Head of caudate nucleus (tissue), 42 donors: Measurements from ENCODE around the gene C2CD4D.

Experiments
- DNase-seq, 42 donors: peaks; one replicate each; pipeline versions ENCODE4 v3.0.0 to v3.0.0-alpha.2; 2020 to 2021; ENCODE audit warnings: mixed read lengths in 7 of 42
- intact Hi-C: fragments of 100-400 bp; cut with DNase I; formaldehyde crosslinking; loops from one replicate; pipeline ENCODE4 v1.15.0; 2022

The C2CD4D gene

DNA sequence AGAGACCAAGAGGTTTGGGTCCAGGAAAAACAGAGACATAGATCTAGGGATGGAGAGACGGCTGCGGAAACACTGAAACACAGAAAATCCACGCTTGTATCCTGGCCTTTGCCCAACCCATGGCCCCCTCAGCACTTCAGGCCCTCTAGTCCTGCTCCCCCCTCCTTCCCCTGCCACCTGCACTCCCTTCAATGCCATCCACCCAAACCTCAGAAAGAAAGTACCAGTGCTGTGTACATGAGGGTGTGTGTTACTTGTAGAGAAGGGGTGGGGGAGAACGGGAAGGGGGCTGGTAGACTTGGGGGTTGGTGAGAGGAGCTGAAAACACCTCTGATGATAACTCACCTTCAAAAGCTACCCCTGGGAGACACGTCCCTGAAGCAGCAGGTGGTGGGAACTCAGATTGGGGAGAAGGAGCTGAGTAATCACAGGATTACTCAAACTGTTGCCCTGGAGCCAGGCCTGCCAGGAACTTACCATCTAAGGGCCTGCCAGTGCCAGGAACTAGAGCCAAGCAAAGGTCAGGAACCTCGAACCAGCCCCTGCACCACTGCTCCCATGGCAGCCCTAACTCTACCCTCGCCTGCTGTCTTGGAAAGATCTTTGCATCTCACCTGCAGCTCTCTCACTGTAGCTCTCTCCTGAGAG lies 19.5 kb downstream of the C2CD4D start:
- DNase-seq = peak in 1 of 42 donors; percentile 58
- intact Hi-C loops = no loop called here

DNA sequence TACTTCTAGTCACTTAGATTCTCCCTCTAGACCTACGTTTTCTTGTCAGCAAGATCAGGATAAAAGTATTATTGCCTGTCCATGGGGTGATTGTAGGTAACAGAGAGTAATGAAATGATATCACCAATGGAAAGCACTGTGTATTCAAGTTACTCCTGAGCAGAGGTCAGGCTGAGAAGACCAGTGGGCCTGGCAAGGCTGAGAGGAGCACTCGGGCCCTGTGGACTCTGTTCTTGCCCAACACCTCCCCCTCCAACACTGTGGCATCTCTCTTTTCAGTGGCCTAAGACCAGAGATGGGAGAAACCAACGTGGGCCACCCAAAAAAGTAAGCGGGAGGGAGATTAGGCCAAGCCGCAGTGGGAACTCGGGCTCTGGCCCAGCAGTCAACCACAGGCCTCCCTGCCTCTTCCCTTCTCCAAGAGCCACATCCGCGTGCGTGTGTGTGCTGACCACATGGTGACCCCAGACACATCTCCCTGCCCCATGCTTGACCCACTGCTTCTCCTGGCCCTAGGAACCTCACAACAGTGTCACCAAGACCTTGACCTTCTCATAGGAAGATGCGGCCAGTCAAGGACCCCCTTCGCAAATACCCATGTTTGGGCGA lies 20.3 kb downstream of the C2CD4D start:
- intact Hi-C loops = no loop called here
- DNase-seq = no peak

DNA sequence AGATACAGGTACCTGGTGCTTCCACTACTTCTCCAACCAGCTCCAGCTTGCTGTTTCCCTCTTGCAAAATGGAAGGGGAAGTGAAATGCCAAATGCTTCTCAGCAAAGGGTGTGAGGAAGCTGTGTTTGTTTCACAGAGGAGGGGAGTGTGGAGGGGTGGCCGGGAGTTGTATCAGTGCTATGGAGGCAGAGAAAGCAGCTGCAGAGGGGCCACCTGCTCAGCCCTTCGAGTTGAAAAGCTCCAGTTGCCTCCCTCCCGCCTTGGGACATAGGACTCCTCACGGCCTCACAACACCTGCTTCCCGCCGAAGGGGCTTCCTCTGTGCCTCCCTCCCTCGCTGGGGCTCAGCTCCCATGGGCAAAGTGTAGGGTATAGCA lies 22.3 kb downstream of the C2CD4D start:
- intact Hi-C loops = no loop called here
- DNase-seq = no peak

DNA sequence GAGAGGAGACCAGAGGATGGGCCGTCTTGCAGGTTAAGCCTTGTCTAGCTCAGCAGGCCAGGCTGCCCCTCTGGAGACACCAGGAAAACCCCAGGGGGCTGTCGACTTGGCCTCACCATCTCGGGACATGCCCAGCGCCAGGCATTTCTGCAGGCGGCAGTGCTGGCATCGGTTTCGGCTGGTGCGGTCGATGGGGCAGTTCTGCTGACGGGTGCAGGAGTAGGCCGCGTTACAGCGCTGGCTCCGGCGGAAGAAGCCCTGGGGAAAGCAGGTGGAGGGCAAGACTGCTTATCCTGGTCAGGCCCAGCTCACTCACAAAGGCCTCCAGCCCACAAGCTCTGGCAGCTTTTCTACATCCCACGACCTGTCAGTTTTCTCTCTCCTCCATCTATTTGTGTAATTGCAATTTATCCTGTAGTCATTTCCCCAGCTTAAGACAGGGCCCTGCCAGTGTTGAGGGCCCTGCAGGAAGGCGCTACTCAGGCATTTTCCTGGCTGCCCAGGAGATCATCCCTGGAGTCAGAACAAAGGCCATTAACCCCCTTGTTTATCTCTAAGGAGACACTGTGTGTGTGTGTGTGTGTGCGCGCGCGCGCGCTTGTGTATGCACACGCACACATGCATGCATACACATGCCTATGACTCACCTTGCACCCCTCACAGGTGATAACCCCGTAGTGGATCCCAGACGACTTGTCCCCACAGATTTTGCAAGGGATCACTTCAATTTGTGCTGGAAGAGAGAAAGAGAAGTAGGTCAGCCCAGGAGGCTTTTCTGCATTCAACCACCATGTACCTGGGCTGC lies 22.9 kb downstream of the C2CD4D start:
- intact Hi-C loops = no loop called here
- DNase-seq = no peak

DNA sequence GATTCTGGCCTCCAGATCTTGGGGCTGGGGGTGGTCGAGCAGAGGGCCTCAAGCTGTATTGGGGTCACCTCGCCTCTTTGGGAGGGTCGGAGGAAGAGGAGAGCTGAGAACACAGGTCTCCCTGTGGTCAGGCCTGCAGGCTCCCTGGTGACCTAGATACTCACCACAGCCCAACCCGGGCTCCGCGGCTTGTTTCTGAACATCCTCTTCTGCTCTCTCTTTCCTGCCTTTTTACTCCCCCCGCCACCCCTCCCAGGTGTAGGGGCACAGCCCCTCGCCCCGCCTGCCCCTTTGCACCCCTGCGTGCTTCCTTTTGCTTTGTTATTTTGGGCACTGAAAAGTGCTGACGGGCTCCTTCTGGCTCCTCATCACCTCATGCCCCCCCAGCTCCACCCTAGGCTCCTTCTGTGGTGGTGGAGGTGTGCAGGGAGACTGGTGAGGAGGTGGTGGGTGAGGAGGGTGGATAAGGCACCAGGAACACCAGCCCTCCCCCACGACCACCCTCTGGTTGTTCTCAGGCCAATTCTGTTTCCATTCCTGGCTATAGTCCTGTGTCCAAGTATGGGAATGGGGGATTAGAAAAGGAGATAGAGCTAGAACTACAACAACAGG lies 23.8 kb downstream of the C2CD4D start:
- intact Hi-C loops = no loop called here

DNA sequence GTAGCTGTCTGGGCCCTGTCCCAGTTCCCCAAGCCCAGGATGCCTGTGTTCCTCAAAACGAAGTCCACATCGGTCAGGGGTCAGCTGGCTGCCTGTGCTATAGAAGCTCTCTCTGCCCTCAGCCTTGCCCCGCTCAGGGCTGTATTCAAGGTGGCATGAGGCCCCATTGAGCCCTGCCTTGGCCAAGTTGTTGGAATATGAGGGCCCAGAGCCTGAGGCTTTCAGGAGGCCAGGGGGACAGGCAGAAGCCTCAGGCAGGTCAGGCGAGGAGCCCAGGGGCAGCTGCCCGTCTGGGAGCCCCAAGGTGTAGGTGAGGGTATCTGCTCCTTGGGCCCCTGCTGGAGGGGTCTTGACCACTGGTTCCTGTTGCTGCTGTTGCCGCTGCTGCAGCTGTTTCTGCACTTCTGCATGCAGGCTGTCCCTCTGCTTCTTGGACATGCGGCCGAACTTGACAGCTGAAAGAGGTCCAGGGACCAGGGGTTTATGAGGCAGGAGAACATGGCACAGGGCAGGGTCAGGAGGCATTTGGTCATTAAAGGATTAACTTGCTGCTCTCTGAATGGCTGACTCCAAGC lies 24.6 kb downstream of the C2CD4D start:
- intact Hi-C loops = no loop called here
- DNase-seq = no peak

More for the DNA sequence above, 23.8 kb downstream of the C2CD4D start:
- DNase-seq = no peak

DNA sequence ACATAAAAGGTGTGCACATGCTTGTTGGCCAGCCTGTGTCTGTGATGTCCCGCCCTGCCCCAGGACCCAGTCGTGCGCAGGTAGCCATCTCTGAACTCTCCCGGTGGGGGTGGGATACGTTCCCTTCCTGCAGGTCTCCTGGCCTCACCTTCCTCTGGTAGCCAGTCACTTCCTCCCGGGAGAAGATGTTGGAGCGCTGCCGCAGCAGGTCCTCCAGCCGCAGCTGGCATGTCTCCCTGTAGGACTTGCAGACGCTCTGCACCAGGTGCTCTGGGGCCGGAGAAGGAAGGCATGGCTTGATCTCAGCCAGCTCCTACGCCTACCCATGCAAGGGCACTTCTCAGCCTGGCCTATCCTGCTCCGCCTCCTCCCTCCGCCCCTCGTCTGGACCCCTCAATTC lies 25.2 kb downstream of the C2CD4D start:
- intact Hi-C loops = no loop called here
- DNase-seq = no peak

DNA sequence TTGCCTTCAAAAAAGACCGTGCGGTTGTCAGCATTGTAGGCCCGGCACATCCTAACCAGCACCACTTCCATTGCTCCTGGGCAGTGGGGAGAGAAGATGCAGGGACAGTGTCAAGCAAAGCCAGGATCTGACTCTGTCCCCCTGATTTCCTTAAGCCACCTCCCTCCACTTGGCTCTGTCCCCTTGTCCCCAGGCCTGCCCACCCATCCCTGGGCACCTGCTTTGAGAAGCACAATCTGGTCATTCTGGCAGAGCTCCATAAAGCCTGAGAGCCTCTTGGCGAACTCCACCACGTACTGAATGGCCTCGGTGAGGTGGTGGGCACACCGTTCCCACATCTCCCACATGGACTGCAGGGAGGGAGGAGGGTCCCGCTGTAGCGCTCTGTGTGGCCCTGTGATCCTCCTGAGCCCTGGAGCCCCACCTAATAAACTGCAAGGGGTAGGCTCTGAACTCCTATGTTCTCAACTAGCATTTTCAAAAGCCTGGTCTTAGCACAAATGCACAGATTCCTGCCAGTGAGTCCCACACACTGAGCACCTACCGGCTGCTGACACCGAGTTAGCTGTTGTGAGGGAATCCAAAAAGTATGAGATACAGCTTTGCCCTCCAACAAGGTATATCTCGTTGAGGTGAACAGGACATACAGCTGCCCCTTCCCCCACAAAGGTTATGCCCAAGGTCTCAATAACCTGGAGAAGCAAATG lies 26.2 kb downstream of the C2CD4D start:
- intact Hi-C loops = no loop called here
- no peak for DNase-seq

DNA sequence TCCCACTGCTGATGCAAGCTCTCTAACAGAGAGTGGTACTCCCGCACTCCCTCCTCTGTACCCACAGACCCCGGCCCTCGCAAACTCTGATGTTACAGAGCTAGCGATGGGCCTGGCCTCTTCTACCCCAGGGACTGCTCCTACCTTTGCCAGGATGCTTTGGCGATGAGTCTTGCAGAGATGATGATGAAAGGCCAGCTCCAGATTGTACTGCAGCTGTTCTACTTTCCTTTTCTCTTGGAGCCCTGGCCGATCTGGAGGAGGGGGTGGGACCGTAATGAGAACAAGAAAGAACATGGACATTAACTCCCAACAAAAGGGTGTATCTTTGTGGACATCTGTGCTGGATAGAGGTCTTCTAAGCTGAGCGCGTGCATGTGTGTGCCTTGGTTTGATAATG lies 28.4 kb downstream of the C2CD4D start:
- intact Hi-C loops = no loop called here
- no peak for DNase-seq

DNA sequence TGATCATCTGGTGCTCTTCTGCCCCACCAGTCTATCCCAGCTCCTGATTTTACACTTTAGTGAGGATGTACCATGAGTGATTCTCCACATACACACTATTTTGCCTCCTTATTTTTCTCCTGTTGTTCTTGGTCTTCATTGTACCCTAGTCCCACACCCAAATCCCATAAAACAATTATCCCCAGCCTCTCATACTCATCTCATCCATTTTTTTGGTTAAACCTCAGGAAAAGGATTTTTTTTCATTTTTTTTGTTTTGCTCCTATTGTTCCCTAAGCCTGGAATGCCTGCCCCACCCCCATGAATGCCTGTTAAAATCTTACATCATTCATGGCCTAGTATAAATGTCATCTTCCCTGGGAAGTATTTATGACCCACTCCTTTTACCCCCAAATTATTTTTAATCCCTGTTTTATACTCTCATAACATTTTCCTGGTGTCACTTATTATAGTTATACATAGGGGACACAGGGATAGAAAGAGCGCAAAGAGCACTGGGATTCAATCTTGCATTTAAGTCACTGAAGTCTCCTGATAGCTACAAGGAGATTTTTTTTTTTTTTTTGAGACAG lies 29.5 kb downstream of the C2CD4D start:
- peak in 1 of 42 donors; percentile 2 for DNase-seq
- intact Hi-C loops = no loop called here

DNA sequence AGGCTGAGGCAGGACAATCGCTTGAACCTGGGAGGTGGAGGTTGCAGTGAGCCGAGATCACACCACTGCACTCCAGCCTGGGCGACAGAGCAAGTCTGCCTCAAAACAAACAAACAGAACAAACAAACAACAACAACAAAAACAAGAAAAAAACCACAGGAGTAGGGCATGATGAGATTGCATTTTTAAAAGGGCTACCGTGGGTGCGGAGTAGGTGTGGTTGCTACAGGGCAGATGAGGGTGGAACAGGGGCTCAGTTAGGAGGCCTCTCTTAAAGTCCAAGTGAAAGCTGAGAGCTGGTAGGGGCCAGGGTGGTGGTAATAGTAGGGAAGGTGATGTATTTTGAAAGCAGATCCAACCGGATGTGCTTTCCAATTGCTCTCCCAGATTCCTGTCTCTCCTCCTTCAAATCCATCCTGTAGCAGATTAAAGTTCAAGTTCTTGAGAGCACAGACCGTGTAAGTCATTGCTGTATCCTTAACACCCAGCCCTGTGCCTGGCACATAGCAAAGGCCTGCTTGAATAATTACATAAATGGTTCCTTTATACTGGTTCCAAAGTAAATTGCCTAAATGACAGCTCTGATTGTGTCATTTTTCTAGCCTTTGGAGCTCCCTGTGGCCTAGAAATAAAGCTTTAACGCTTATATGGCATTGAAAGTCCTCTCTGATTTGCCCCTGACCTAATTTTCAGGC lies 30.2 kb downstream of the C2CD4D start:
- peak in 2 of 42 donors; percentile 19 to 26 for DNase-seq
- intact Hi-C loops = no loop called here

DNA sequence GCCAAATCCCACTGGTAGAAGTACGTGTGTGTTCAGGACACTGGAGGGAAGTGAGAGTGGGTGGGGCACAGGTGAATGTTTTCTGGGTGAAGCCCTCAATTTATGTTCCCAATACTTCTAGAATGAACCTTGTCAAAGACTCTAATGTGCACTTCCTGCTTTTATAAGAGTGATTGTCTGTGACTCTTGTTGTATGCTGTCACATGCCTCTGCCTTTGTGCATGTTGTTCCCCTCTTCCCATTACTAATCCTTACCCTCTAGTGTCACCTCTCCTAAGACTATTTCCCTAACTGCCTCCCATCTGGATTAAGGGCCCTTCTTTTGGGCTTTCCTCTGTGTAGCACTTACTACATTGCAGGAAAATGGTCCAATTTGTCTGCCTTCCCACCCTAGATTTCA lies 31.9 kb downstream of the C2CD4D start:
- no peak for DNase-seq
- intact Hi-C loops = no loop called here

DNA sequence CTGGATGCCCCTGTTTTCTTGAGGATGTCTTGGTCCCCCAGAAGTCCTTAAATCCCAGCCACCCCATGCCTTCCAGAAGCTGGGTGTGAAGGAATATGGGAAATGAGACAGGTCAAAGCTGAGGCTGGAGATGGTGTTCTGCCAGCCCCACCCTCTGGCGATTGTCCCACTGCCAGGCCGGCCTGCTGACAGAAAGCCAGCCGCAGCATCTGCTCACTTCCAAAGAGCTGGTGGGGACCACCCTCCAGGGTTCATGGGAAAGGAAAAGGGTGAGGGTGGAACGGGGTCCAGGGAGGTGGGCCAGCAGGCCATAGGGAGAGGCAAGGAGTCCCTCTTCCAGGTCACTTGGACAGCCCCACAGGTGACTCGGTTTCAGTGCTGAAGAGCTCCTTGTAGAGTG lies 32.5 kb downstream of the C2CD4D start:
- intact Hi-C loops = no loop called here

DNA sequence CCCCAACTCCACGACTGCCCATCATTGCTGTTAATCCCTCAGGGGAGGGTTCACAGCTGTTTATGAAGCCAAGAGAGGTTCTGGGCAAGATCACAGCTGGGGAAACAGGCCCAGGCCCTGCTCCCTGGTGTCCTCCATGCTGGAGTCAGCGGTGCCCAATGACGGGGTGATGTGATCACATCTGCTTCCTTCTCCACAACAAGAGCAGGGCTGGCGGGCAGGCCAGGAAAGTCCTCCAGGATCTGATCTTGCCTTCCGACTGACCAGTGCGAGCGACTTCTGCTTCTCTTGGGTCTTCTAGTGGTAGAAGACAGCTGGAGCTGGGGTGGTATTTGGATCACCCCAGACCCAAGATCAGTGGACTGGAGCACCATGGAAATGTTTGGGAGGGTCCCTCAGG lies 33.5 kb downstream of the C2CD4D start:
- intact Hi-C loops = no loop called here
- DNase-seq = peak in 1 of 42 donors; percentile 13

More for the DNA sequence above, 32.5 kb downstream of the C2CD4D start:
- DNase-seq = peak in 3 of 42 donors; percentile 18 to 43 (median 22)

DNA sequence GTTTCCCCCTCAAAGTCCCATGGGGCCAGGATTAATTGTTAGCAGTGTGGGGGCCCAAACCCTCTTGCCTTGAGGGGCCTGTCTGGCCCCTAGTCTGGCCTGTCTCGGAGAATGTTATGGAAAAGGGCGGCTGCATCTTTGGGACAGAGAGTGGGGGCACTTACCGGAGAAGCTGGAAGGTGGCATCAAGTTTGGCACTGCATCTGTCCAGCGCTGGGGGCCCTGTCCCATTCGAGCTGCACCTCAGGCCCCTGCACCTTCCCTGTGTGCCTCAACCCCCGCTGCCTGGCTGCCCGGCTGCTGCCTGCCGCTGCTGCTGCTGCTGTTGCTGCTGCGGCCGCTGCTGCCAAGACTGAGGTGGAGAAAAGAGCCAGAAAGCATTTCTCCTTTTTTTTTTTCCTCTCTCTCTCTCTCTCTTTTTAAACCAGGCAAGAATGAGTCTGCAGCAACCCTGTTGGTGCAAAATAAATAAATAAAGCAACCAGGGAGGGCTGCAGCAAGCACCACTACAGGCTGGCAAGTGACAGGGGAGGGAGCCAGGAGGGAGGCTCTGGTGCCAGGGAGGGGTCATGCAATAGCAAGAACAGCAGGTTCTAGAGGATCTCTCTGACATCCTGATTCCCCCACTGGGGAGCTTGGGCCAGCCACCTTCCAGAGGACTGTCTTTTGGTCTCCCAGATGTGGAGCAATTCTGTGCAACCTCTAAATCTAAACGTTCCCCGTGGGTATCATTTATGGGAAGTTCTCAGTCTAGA lies 34.4 kb downstream of the C2CD4D start, which contains the start of gene LINGO4:
Gene LINGO4 (minus strand): TSS at position 354 of the 755 bp plus-strand sequence. CDS start 2,715 bp downstream, outside the sequence.
- intact Hi-C loops = no loop called here
- peak in 1 of 42 donors; percentile 30 for DNase-seq

DNA sequence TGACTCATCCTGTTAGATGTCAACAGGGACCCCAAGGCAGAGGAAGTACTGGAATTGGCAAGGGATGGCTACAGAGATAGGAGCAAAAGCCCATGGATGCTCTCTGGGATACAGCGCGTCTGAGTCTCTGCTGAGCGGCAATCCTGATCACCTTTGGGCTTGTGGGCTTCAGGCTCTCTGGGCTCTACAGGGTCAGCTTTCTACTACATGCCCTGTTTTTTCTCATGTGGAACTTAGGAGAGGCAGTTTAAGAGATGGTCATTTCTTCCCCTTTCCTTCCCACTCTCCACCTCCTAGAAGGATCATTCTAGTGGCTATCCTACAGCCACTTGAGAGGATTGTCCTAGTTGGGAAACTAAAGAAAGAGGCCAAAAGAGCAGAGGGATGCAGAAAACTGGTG lies 35.7 kb downstream of the C2CD4D start:
- DNase-seq = no peak
- intact Hi-C loops = no loop called here

DNA sequence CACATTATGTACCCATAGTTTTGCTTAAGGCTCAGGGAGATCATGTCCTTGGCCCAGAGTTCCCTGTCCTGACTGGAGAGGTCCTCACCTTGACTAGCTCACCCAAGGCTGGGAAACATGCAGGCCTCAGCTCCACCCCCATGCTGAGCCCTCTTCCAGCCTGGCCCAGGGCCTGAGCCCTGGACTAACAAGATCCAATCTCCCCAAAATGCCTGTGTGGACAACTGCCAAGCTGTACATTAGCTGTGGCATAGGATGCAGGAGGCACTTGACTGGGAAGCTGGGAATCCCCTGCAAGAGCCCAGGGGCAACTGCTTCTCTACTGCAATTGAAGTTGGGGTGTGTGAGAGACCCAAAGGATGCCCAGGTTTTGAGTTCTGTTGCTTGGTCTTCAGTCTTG lies 36.5 kb downstream of the C2CD4D start:
- intact Hi-C loops = no loop called here
- no peak for DNase-seq
